Spleen (tissue), 7 donors: ENCODE data around the gene HMCN2.

Experiments used
- POLR2A ChIP-seq, 3 donors: fragments of 450-650 bp; IDR thresholded peaks; one replicate each; pipeline ENCODE4 v1.5.1; 2017; ENCODE audit warnings: antibody characterized with exemption in 3 of 3, mild to moderate bottlenecking in 1 of 3
- POLR2AphosphoS5 ChIP-seq, 3 donors: sonication (generic); formaldehyde crosslinking; IDR thresholded peaks; one replicate each; pipeline ENCODE4 v1.5.1; 2017; ENCODE audit warnings: antibody characterized with exemption in 3 of 3
- TF ChIP-seq, protein P1 (sequence below), 11 experiments: fragments of 200-600 bp in 7 of 11; fragments of 450-650 bp in 4 of 11; sonication (generic) in 4 of 11; IDR thresholded peaks in 8 of 11; conservative IDR thresholded peaks in 3 of 11; 1 replicate in 7 of 11; 2 replicates in 4 of 11; pipeline versions ENCODE4 v1.4.0 to v1.8.0; 2016 to 2021; ENCODE audit warnings: antibody characterized with exemption in 11 of 11, inconsistent platforms in 4 of 11, mild to moderate bottlenecking in 1 of 11
- donor health status: DM: no; HTN: no; CAD: no; lungs with moderate emphysema.
- donor health status: DM: no; HTN: no; CAD: no.
- donor health status: DM: no; HTN: no; CAD: no.

DNA sequence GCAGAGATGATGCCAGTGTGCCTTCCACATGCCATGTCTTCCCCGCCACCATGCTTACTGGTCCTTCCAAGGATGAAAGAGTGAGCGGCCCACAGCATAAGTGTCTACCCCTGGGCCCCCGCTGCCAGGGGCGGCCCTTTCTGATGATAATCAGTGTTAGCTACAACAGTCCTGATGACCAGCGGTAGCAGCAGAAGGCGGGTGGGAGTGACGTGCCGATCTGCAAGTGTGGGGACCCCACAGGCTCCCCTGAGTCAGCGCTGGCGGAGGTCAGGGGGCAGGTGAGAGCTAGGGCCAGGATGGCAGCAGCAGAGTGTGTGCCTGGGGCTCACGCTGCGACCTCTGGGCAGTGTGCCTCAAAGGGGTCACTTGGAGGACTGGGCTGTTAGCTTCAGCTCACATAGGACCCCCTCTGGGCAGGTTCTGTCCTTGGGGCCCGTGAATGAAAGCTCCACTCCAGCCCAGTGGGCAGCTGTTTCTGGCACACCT is 80.4 kb downstream of the HMCN2 start:
- TF ChIP-seq, protein P1, sequence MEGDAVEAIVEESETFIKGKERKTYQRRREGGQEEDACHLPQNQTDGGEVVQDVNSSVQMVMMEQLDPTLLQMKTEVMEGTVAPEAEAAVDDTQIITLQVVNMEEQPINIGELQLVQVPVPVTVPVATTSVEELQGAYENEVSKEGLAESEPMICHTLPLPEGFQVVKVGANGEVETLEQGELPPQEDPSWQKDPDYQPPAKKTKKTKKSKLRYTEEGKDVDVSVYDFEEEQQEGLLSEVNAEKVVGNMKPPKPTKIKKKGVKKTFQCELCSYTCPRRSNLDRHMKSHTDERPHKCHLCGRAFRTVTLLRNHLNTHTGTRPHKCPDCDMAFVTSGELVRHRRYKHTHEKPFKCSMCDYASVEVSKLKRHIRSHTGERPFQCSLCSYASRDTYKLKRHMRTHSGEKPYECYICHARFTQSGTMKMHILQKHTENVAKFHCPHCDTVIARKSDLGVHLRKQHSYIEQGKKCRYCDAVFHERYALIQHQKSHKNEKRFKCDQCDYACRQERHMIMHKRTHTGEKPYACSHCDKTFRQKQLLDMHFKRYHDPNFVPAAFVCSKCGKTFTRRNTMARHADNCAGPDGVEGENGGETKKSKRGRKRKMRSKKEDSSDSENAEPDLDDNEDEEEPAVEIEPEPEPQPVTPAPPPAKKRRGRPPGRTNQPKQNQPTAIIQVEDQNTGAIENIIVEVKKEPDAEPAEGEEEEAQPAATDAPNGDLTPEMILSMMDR (IDR thresholded peaks at IDR 0.05 in 8 of 11, conservative IDR thresholded peaks at IDR 0.05 in 3 of 11): no peak
- TF ChIP-seq POLR2A (IDR thresholded peaks at IDR 0.05) (no peak), POLR2AphosphoS5 (IDR thresholded peaks at IDR 0.05) (no peak)
